ENCODE results near the gene HSPD1. TPM values are rescaled to one million over a fixed set of nuclear protein-coding genes. Genes with fewer than 3 reads are reported as not detected.

Gene HSPD1
- total RNA-seq, 1 experiment from 2014 or later, result 877 TPM

- no peaks in the 10 kb centered on the region for H3K36me3 ChIP-seq (ENCODE audit: control insufficient read depth, insufficient read depth, low read length)
- Mint-ChIP-seq H3K4me3 (ENCODE audit: unreplicated experiment) (no peak overlapping the region), H3K27me3 (ENCODE audit: insufficient read depth, unreplicated experiment) (no peaks in the 10 kb centered on the region), H3K4me1 (ENCODE audit: low read depth, unreplicated experiment) (peaks cover 9% of the 10 kb centered on the region), H3K9me3 (ENCODE audit: unreplicated experiment) (no peaks in the 10 kb centered on the region), H3K36me3 (ENCODE audit: insufficient read depth, unreplicated experiment) (peaks cover 11% of the 10 kb centered on the region), H3K27ac (ENCODE audit: unreplicated experiment) (no peak overlapping the region)
- no peaks in the 10 kb centered on the region for H3K9me3 ChIP-seq
- POLR2A ChIA-PET, result interaction anchor here (0.7 to 0.8 kb wide), 2 partner anchors 10 to 14 kb away, joined by 3 to 4 read pairs; partner anchors contain the start of gene HSPD1
- H3K27me3 ChIP-seq (replicated peaks; ENCODE audit: control insufficient read depth, insufficient read depth, low read length), result no peaks in the 10 kb centered on the region
- TF ChIP-seq CTCF (IDR thresholded peaks at IDR 0.05; ENCODE audit: insufficient read depth in 1 of 2, low read depth in 1 of 2, low read length in 1 of 2, severe bottlenecking in 1 of 2, unreplicated experiment in 1 of 2), result no peak
- peaks cover 15% of the 10 kb centered on the region for H3K4me1 ChIP-seq
- DNase-seq, result no peak
- BruUV-seq (replicated peaks), result no TSS peak
- intact Hi-C loops (cut with micrococcal nuclease; ENCODE audit: unreplicated experiment), result no loop called here
- no peak overlapping the region for H3K4me3 ChIP-seq (ENCODE audit: low read depth, low read length)
- CTCF ChIA-PET, result no interaction called here
Measured at GRCh38 chr2:197513915-197514314, 14.3 kb upstream of the HSPD1 start.

- H3K27me3 Mint-ChIP-seq (ENCODE audit: insufficient read depth, unreplicated experiment), result no peaks in the 10 kb centered on the region
- peaks cover 40% of the 10 kb centered on the region for H3K36me3 Mint-ChIP-seq (ENCODE audit: insufficient read depth, unreplicated experiment)
- BruUV-seq (replicated peaks), result no TSS peak
- H3K9me3 Mint-ChIP-seq (ENCODE audit: unreplicated experiment), result no peaks in the 10 kb centered on the region
- no peak overlapping the region for H3K4me3 ChIP-seq (ENCODE audit: low read depth, low read length)
- DNase-seq, result no peak
- H3K27me3 ChIP-seq (replicated peaks; ENCODE audit: control insufficient read depth, insufficient read depth, low read length), result no peaks in the 10 kb centered on the region
- intact Hi-C loops (cut with micrococcal nuclease; ENCODE audit: unreplicated experiment), result no loop called here
- no peak for TF ChIP-seq CTCF (IDR thresholded peaks at IDR 0.05; ENCODE audit: insufficient read depth in 1 of 2, low read depth in 1 of 2, low read length in 1 of 2, severe bottlenecking in 1 of 2, unreplicated experiment in 1 of 2)
- no peaks in the 10 kb centered on the region for H3K9me3 ChIP-seq
- no peak overlapping the region for H3K27ac Mint-ChIP-seq (ENCODE audit: unreplicated experiment)
- ChIA-PET CTCF (no interaction called here), POLR2A (no interaction called here)
- peaks cover 7% of the 10 kb centered on the region for H3K4me1 Mint-ChIP-seq (ENCODE audit: low read depth, unreplicated experiment)
- peaks cover 16% of the 10 kb centered on the region for H3K4me1 ChIP-seq
- no peak overlapping the region for H3K4me3 Mint-ChIP-seq (ENCODE audit: unreplicated experiment)
- H3K36me3 ChIP-seq (ENCODE audit: control insufficient read depth, insufficient read depth, low read length), result peaks cover 4% of the 10 kb centered on the region
Measured at GRCh38 chr2:197506658-197507057, 7.0 kb upstream of the HSPD1 start.

GRCh38 chr2:197504512-197504911 lies 4.9 kb upstream of the HSPD1 start:
- POLR2A ChIA-PET, result interaction anchor here (0.6 to 0.8 kb wide), 2 partner anchors 9 to 51 kb away, joined by 4 to 5 read pairs; partner anchors contain the start of gene COQ10B
- Mint-ChIP-seq H3K4me1 (ENCODE audit: low read depth, unreplicated experiment) (peaks cover 7% of the 10 kb centered on the region), H3K36me3 (ENCODE audit: insufficient read depth, unreplicated experiment) (peaks cover 62% of the 10 kb centered on the region)

More at GRCh38 chr2:197504512-197504911, 4.9 kb upstream of the HSPD1 start:
- CTCF ChIA-PET, result no interaction called here
- peaks cover 4% of the 10 kb centered on the region for H3K36me3 ChIP-seq (ENCODE audit: control insufficient read depth, insufficient read depth, low read length)
- no peak overlapping the region for H3K27ac Mint-ChIP-seq (ENCODE audit: unreplicated experiment)
- no peak overlapping the region for H3K4me3 Mint-ChIP-seq (ENCODE audit: unreplicated experiment)
- intact Hi-C loops (cut with micrococcal nuclease; ENCODE audit: unreplicated experiment), result loop anchor here (5.0 kb wide), 1 partner anchor 203 kb away; the partner anchor contains the start of gene MARS2
- H3K9me3 ChIP-seq, result no peaks in the 10 kb centered on the region
- no peak for TF ChIP-seq CTCF (IDR thresholded peaks at IDR 0.05; ENCODE audit: insufficient read depth in 1 of 2, low read depth in 1 of 2, low read length in 1 of 2, severe bottlenecking in 1 of 2, unreplicated experiment in 1 of 2)
- peaks cover 16% of the 10 kb centered on the region for H3K4me1 ChIP-seq
- no peaks in the 10 kb centered on the region for H3K27me3 ChIP-seq (replicated peaks; ENCODE audit: control insufficient read depth, insufficient read depth, low read length)
- H3K4me3 ChIP-seq (ENCODE audit: low read depth, low read length), result no peak overlapping the region
- H3K27me3 Mint-ChIP-seq (ENCODE audit: insufficient read depth, unreplicated experiment), result no peaks in the 10 kb centered on the region
- BruUV-seq (replicated peaks), result no TSS peak
- H3K9me3 Mint-ChIP-seq (ENCODE audit: unreplicated experiment), result no peaks in the 10 kb centered on the region
- no peak for DNase-seq

Measured in Caco-2 (cell line).